Right renal cortex interstitium (tissue), 3 donors: ENCODE data around the gene FOXP2. TPM values are rescaled to one million over a fixed set of nuclear protein-coding genes. Genes with fewer than 3 reads are reported as not detected.
A peak's percentile ranks its signal among the peaks of the same experiment; 100 is the strongest.
"Not testable (repeated sequence)": the region's sequence is repeated elsewhere in the genome, so short reads cannot be mapped to it uniquely, and the experiment has no call there.

Experiments used
- DNase-seq, 3 donors: peaks; one replicate each; pipeline ENCODE4 v3.0.0-alpha.2; 2013; ENCODE audit warnings: low read depth in 3 of 3, low spot score in 2 of 3
- polyA plus RNA-seq, 3 donors: library from polyadenylated mRNA; unstranded; fragments of 120-200 nt; gene quantifications; one replicate each; pipeline ENCODE4 v1.2.1, GENCODE V29; 2013; ENCODE audit not compliant: insufficient read length in 3 of 3

The FOXP2 gene
- polyA plus RNA-seq, 3 donors: 10.9 to 13.7 (median 11.1) TPM

DNA sequence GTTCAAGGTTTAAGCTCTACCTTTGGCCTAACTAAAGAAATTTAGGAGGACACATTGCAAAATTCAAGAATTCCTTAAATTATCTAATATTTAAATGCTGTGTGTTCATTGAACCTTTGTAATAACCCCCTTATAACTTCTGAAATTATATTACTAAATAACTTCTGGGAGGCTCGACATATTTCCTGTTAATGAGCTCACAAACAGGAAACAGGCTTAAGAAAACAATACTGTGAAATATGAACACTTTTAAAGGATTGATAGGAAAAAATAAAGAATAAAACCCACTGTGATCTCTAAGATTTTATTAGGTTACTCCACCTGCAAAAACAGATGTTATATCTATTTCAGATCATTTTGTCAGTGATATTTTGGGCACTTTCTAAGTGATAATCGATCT is 74.1 kb downstream of the FOXP2 start:
- DNase-seq: no peak

DNA sequence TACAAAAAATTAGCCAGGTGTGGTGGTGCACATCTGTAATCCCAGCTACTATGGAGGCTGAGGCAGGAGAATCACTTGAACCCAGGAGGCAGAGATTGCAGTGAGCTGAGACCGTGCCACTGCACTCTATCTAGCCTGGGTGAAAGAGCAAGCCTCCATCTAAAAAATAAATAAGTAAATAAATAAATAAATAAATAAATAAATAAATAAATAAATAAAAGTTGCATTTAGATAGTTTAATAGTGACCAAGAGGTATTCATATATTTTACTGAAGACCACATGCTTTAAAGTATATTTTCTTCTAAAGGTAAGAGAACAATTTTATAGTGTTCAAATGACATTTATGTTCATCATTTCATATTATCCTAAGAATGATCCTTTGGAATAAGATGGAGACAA is 82.9 kb downstream of the FOXP2 start:
- not testable (repeated sequence) for DNase-seq

DNA sequence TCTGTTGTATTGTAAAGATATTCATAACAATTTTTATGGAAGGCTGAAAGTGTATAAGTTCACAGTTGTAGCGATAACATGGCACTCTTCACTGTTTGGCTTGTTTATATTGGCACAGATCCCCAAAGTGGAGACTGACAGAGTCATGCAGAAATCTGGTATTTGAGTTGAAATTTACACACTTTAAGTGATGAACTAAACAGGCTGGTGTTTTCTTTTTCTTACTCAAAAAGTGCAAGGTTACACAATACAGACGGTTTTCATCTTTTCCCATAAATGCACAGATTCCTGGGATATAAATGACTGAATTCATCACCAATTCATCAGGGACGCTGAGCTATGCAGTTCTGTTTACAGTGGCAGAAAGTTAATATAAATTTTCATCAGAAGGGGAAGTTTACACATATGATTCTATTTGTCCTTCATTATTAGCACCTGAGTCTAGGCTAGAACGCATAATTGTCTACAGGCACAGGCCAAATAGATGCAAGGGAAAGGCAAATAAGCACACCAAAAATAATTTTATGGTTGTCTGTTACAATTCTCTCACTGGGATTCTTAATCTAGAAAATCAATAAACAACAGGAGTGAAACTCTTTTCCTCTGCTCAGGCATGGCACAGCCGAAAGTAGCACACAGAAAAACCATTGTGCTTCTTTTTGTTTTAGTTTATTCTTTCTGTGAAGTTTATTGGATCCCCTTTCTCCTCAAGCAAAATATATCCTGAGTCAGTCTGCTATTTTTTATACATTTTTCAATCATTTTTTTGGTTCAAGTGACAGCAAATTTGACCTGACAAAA is 88.0 kb downstream of the FOXP2 start:
- no peak for DNase-seq

DNA sequence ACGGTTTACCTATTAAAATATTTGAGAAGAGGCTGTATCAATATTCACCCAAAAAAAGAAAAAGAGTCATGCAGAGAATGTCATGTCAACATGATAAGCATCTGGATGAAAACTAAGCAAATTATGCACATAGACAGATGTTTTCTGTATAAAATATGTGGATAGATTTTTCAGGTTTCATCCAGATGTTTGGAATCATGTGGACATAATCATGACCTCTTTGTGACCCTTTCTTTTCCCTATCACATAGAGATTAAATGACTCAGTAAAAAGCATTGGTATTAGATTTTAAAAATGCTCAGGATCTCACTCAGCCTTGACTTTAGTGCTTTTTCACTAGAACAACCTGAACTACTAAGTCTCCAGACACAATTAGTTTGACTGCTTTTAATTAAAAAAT is 90.0 kb downstream of the FOXP2 start:
- DNase-seq: no peak

DNA sequence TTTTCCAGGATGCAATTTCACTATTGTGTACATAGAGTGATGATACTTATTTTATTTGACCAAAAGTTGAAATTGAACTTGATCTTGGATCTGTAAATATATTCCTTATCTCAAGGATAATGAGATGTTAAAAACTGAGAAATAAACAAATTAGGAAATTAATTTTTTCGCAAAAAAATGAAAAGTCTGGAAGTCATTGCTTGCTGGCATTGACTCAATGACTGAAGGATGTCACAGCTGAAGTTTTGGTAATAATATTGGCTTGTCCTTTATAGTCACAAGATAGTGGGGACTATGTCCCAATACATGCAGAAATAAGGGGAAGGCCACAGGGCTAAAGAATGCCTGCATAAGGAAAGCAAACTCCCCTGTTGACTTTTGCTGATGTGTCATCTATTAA is 92.8 kb downstream of the FOXP2 start:
- DNase-seq: no peak

DNA sequence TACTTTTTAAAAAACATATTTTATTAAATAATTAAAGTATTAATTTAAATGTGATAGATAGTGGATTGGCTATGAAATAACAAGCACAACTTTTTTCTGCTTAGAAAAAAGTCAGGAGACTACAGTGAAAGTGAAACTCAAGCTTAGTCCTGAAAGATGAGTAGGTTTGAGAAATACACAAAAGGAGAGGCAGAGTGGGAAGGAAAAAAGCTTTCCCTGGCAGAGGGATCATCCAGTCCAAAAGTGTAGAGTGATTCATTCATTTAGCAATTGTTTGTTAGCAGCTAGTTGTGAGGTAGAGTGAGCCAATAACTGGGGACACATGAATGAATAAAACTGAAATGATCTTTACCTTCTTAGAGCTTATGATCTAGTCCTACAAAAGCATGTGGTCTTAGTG is 93.5 kb downstream of the FOXP2 start:
- no peak for DNase-seq

DNA sequence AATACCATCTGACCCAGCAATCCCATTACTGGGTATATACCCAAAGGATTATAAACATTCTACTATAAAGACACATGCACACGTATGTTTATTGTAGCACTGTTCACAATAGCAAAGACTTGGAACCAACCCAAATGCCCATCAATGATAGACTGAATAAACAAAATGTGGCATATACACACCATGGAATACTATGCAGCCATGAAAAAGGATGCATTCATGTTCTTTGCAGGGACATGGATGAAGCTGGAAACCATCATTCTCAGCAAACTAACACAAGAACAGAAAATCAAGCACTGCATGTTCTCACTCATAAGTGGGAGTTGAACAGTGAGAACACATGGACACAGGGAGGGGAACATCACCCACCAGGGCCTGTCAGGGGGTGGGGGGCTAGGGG is 96.2 kb downstream of the FOXP2 start:
- not testable (repeated sequence) for DNase-seq

DNA sequence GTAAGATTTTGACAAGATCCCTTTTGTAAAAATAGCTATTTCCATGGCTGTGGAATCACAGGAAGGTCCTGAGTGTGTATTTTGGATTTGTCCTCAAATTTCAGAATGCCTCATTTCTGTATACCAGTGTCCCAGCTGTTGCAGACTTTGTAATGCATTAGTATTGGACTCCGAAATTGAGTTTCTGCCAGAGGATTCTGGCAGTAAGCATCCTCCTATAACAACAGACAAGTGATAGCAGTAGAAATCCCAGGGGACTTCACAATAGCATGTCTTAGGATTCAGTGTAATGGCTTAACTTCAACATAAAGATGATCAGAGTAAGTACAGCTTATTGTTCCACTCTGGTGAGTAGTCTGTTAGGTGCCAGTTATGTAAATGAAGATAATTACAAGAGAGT is 104.6 kb downstream of the FOXP2 start:
- no peak for DNase-seq

DNA sequence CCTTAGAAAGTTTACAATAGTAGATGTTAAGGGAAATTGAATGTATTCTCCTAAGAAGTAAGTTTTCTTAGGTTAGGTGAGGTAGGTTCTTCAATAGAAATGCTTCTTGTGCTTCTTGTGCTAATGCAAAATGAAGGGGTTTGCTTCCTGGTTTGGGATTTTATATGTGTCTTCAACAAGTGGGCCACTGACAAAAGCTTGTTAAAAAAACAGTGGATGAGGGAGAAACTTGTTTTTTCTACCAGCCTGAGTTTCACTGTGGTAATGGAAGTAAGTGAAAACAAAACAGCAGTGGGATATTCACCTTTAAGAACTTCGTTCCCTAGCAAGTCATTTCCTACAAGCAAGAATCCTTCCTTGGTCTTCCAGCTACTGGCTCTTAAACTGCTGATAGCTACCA is 107.5 kb downstream of the FOXP2 start:
- DNase-seq: no peak

DNA sequence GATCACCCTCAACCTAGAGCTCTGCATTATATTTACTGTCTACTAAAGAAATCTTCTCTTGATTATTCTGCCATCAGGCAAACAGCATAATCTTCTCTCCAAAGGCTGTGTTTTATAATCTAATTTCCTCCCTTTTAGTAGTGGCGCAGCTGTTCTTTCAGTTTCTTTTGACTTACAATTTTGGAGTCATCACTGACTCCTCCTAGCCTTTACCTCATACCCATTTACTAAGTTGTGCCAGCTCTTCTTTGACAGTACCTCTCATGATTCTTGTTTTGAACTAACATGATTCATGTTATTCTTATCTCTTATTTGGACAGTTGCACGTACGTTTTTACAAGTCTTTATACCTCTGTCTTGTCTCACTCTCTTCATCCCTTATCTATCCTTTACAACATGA is 113.0 kb downstream of the FOXP2 start:
- no peak for DNase-seq

DNA sequence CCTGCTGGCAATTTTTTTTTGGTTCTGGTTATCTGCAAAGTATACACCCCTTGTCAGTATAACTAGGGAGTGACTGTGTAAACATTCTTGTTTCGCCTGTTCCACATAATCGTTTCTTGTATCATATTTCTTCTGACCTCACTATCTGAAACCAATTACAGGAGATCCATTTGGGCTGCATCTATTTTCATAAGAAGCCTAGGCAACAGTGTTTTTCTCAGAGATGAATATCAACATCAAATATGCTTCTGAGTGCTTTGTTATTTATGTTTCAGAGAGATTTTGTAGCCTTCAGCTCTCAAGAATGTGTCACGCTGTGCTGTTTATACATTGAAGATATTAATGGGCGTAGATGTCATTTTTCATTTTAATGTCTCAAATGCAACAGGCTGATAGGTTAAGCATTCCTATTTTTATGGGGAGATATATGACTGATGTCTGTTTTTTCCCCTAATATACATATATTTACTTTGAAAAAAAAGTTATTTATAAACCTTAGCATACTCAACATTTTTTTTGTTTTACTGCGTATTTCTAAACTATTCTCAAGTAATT is 115.5 kb downstream of the FOXP2 start:
- peak in 1 of 3 donors; percentile 6 for DNase-seq

DNA sequence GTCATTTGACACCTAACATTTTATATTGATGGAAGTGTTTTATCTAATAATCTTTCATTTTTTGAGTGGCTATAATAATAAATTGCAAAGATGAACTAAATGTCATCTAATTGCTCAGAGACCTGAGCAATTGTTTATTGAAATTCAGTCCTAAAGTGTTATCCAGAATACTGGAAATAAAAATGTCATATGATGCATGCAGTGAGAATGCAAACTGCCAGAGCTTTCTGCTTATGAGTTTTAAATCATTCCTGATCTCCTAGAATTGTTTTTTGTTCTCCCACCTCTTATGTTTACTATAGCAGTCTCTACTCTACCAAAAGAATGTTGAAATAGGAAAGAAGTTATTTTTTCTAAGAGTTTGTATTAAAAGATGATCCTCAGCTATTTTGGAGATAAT is 116.7 kb downstream of the FOXP2 start:
- DNase-seq: no peak

DNA sequence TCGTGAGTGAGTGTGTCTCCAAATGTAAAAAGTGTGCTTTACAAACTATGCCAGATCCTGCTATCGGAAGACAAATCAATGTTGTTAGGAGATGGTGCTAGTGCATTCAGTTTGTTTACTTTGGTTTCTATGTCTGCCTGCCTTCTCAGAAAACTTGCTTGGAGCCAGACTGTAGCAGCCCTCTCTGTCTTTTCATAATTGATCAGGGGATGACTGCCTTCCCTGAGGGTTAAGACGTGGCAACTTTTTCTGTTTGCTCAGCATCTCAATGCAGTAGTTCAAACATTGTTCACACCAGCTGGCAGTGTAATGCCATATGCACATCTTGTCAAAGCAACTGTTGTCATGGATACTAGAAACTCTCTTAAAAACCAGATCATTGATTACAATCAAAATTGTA is 118.5 kb downstream of the FOXP2 start:
- no peak for DNase-seq

DNA sequence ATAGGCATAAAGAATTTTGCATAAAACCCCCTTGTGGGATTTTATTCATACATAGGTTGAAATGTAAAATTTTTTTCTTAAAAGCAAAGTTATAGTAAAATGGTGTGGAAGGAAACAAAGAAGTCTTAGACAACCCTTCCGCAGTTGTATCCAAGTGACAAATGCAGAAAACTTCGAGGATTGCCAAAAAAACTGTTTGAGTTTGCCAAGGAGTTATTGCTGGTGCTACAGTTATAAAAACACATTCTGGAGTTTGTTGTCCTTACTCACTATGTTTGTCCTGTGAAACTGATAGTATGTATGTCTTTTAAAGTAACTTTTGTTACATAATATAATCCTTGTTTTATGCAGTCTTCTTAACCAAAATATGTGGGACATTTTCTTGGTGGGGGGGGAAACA is 120.3 kb downstream of the FOXP2 start:
- no peak for DNase-seq

DNA sequence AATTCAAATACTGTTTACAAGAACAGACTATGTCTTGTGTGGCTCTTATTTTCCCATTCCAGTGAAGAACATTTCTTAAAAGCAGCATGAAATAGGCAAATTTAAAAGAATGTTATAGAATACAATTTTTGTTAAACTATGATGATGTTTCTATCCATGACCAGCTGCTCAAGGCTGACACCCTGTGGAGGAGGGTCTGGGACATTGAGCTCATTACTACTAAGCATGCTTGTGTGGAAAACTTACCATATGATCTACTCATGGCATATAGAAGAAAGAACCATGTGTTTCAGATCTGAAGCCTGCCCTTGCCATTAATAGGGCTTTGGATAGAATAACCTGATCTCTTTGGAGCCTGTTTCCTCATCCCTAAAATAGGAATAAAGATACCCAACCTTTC is 125.0 kb downstream of the FOXP2 start:
- DNase-seq: no peak

DNA sequence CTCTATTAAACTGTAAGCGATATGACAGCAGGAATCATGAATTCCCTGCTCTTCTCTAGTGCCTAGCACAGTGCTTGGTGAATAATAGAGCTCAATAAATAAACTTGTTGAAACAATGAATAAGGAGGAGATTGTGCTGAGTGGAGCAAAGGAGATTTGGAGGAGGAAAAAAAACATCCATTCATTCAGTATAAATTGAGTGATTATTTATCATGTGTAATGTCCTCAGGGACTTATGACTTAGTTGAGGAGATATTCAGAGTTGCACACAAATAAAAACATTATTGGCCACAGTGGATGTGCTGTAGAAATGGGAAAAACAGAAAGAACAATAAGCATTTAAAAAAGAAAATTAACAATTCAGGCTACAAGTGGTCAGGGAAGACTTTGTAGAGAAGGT is 125.7 kb downstream of the FOXP2 start:
- DNase-seq: no peak

DNA sequence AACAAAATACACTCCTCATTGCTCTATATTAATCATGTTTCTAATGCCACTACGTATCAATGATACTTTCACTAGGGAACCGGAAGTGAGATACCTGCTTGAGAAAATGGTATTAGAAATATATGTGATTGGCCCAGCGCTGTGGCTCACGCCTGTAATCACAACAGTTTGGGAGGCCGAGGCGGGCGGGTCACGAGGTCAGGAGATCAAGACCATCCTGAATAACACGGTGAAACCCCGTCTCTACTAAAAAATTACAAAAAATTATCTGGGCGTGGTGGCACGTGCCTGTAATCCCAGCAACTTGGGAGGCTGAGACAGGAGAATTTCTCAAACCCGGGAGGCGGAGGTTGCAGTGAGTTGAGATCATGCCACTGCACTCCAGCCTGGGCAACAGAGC is 132.7 kb downstream of the FOXP2 start:
- not testable (repeated sequence) for DNase-seq

DNA sequence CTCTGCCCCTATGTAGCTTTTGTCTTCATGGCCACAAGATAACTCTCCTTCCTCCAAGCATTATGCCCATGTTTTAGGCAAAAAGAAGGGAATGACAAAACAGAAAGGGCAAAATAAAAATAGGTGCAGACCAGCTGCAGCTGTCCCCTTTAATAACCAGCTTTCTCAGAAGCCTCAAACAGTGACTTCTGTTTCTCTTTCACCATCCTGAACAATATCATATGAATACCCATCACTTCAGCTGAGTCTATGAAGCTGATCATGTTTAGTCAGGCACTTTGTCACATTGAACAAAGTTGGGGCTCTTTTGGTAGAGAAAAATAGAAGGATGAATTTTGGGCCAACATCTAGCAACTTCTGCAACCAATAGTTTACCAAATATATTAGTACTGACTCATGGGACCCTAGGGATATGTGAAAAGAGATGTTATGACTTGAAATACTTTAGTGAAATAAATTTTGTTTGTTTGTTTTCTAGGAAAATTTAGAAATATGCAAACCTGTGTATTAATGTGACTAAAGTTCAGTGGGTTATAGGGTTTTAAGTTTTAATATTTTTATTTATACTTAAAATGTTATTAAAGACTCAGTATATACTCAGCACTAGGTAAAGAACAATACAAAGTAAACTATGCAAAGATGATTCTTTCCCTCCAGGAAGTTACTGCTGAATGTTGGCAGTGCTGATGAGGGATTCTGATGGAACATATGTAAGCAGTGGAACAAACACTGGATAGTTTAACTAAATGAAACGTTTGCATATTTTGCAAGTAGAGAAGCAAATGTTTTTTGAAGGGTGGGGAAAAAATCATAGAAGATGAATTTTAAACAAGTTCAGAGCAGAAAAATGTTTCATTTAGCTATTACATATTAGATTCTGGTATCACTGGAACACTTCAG is 133.7 kb downstream of the FOXP2 start:
- no peak for DNase-seq

DNA sequence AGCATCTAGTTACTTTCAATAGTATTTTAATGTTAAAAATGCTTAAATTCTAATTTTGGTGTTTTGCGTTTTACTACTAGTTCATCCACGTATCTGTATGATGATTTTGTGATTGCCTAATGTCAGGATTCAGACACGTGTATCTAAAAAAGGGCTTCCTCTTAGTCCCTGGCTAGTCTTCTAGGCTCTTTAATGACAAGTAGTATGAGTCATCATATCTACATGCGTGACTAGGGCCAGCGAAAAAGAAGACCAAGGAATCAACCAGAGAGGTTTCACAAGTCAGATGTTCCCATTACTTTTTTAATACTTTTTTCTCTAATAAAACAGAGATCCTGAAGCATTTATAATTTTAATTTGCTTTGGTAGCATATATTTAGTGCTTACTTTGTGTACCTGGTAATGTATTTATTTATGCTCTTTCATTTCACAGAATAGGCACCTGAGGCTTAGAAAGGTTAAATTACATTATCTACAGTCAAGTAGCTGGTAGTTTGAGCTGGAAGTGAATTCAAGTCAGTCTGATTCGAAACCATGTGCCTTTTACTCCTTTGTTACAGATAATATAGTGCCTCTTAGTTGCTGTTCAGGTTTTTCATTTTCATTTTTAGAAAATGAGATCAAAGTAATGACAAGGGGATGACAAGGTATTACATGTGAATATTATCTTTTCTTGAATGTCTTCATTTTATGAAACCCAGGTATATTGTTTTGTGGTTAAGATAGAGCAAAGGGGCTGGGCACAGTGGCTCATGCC is 140.3 kb downstream of the FOXP2 start:
- DNase-seq: no peak

DNA sequence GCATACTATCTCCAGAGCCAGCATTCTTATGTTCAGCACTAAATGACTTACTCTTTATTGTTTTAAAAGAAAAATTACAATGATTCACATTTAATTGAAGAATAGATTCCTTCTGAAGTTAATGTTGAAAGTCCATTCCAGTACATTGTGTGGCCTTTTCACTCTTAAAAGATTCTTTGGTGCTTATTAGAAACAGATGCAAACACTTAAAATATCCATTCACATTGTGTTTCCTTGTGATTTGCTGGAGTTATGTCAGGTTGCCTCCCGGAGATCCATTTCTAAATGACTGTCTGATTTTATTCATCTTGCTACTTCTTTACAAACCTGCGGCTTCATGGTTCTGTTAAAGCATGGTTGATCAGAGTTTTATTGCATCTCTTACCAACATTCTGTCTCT is 152.8 kb downstream of the FOXP2 start:
- DNase-seq: no peak

DNA sequence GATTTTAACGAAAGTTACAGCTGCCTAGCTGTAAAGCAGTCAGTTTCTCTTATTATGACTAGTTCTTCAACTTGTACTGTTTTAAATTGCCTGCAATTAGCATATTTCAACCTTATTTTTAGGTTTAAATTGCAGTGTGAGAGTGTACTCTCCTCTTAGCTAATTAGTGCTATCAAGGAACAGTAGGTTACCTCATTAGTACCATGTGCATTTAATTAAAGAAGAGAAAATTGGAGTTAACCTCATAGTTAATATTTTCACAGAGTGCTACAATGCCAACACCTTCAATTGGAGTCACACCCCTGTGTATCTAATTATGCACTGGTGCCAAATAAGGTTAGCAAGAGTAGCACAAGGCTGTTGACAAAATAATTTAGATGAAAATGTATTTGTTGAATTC is 154.6 kb downstream of the FOXP2 start:
- no peak for DNase-seq
